Astrocyte of the hippocampus (primary cell): ENCODE measurements around the gene PEX5L.

ENCODE experiments used
- DNase-seq: peaks from one replicate; pipeline ENCODE4 v3.0.0; 2011; ENCODE audit warnings: low read depth, low spot score

PEX5L gene

GRCh38 chr3:179840985-179841384 is 195.8 kb downstream of the PEX5L start:
- DNase-seq: peak; percentile 91

GRCh38 chr3:179837374-179837773 is 199.4 kb downstream of the PEX5L start:
- no peak for DNase-seq

- DNase-seq: no peak
Measured at GRCh38 chr3:179833294-179833693, 203.4 kb downstream of the PEX5L start.

- no peak for DNase-seq
Measured at GRCh38 chr3:179832333-179832854, 204.3 kb downstream of the PEX5L start.

GRCh38 chr3:179829401-179829800 is 207.3 kb downstream of the PEX5L start:
- no peak for DNase-seq

GRCh38 chr3:179828738-179829137 is 208.0 kb downstream of the PEX5L start:
- DNase-seq: no peak

- DNase-seq: no peak
Measured at GRCh38 chr3:179826247-179826637, 210.5 kb downstream of the PEX5L start.

GRCh38 chr3:179825527-179826246 is 211.1 kb downstream of the PEX5L start:
- DNase-seq: no peak

- no peak for DNase-seq
Measured at GRCh38 chr3:179822296-179822695, 214.4 kb downstream of the PEX5L start.

- DNase-seq: no peak
Measured at GRCh38 chr3:179819379-179819778, 217.4 kb downstream of the PEX5L start.

- DNase-seq: no peak
Measured at GRCh38 chr3:179812096-179812382, 224.7 kb downstream of the PEX5L start.

GRCh38 chr3:179811321-179812095 is 225.2 kb downstream of the PEX5L start:
- DNase-seq: peak; percentile 82

- no peak for DNase-seq
Measured at GRCh38 chr3:179809639-179810038, 227.1 kb downstream of the PEX5L start.

- no peak for DNase-seq
Measured at GRCh38 chr3:179807588-179807987, 229.1 kb downstream of the PEX5L start.

- peak; percentile 8 for DNase-seq
Measured at GRCh38 chr3:179806177-179806576, 230.6 kb downstream of the PEX5L start.

- DNase-seq: no peak
Measured at GRCh38 chr3:179801856-179802255, 234.9 kb downstream of the PEX5L start.

- DNase-seq: peak; percentile 16
Measured at GRCh38 chr3:179801263-179801662, 235.5 kb downstream of the PEX5L start.

GRCh38 chr3:179797192-179797591 is 239.5 kb downstream of the PEX5L start:
- DNase-seq: peak; percentile 8

- peak; percentile 15 for DNase-seq
Measured at GRCh38 chr3:179796421-179796820, 240.3 kb downstream of the PEX5L start.

- no peak for DNase-seq
Measured at GRCh38 chr3:179794355-179794754, 242.4 kb downstream of the PEX5L start.

- DNase-seq: no peak
Measured at GRCh38 chr3:179791793-179792192, 244.9 kb downstream of the PEX5L start.

GRCh38 chr3:179788996-179789395 is 247.7 kb downstream of the PEX5L start:
- no peak for DNase-seq

- DNase-seq: peak; percentile 34
Measured at GRCh38 chr3:179782841-179783240, 253.9 kb downstream of the PEX5L start.
